GM18508 (cell line): ENCODE results near the gene INF2.

ENCODE experiments used
- ATAC-seq: cut with Tn5 transposase; IDR thresholded peaks from one replicate; pipeline ENCODE4 v1.9.1; 2021; ENCODE audit warnings: moderate number of reproducible peaks; ENCODE audit not compliant: insufficient read depth, unreplicated experiment

The INF2 gene

DNA sequence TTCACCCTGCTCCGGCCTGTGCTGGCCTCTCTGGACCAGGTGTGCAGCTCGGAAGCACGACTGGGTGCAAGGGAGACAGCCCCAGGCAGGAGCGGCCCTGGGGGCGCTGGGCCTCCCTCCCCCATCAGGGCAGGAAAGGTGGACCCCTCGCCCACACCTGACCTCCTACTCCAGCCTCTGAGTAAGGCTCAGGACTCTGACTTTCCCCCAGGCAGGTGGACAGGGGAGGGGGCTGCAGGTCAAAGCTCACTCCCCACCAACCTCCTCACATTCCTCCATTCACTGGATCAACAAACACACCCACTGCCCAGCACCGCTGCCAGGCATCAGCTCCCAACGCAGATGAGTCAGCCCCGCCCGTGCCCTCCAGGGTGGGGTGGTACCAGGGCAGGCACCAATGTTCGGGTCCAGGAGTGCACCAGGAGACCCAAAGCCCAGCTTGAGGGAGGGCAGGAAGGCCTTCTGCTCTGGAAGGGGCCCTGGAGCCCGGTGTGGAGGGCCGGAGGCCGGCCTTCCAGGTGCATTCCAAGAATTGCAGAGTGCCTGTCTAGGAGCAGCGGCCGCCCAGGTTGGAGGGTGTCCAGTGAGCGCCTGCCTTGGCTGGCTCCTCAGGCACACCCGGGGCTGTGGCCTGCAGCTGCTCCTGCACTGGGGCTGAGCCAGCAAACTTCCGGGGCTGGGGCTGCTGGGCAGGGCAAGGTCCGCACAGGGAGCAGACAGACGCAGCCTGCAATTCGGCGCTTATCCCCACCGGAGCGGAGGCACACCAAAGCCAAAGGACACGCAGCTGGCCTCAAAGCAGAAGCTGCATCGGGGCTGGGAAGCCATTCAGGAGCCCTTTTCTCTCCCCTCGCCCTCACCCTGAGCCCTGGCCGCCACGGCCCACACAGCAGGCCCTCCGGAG is 1.6 kb upstream of the INF2 start:
- no peak for ATAC-seq

DNA sequence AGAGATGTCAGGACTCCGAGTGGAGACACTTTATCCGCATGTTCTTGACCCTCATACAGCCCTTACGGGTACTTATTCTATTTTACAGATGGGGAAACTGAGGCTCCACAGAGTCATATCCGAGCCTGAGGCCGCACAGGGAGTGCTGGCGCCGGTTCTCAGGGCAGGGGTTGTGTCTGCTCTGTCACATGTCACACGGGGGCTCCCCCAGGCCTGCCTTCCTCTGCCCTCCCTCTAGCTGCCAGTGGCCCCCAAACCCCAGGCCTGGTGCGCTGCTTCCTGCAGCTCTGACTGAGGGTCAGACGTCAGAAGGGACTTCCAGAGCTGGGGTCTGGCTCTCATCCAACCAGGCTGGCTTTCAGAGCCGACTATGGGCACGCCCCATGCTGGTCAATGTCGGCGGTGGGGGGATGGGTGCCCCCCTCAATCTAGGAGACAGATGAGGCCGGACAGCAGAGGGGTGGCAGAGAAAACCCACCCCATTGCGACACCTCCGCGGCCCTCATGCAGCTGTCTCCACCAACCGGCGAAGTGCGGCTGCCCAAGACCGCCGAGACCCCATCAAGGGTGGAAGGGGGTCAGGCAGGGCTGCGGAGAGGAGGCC is 811 bp upstream of the INF2 start:
- ATAC-seq: no peak

DNA sequence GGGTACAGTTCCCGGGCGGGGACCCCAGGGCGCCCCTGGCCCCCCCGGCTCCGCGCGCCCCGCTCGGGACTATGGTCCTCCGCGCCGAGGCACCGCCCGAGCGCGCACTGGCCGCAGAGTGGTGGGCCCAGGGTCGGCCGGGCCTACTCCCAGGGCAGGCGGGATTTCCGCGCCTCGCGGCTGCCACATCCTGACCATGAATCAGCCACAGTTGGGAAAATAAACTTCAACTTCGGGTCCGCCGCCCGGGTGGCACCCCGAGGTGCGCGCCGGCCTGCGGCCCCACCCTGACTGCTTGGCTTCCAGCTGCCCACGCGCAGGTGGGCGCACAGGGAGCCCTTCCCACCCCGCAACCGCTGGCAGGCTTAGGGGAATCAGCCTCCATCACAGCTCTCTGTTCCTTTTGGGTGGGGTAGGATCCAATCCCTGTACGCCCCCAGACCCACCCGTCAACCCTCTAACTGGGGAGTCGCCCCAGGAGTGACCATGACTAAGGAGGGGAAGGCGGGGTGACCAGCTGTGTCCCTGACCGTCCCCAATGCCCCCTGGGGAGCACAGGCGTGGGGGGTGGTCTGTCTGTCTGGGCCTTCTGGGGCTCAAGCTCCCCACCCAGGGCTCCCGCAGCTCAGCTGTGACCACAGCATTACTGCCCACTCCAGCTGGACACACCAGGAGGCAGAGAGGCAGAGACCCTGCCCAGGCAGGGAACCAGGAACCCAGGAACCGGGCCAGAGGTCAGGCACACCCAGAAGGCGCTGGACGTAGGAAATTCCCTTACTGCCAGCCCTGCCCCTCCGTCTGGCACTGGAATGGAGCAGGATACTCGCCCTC is 678 bp downstream of the INF2 start:
- ATAC-seq: no peak

DNA sequence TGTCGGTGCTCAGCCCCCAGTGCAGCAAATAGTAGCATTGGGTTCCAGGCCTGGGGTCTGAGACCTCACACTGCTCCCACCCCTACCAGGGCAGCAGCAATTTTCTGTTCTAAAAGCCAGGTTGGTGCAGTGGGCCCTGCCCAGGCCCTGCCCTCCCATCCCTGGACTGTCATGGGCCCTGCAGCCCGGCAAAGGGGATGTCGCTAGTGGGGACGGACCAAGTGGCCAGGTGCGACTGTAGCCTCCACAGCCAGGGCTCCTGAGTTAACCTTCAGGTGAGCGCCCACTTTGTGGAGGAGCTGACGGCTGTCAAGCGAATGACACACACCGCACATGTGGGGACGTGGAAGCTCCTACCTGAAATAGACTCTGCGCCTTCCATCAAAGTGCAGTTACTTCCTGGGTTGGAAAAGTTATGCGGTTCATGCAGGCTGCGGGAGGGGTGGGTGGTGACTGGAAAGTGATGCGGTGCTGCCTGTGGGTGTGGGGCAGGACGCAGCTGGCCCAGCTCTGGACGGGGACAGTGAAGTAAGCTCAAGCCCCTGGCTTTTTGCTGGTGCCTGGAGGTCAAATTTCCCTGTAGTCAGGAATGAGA is 1.5 kb downstream of the INF2 start:
- ATAC-seq: no peak

DNA sequence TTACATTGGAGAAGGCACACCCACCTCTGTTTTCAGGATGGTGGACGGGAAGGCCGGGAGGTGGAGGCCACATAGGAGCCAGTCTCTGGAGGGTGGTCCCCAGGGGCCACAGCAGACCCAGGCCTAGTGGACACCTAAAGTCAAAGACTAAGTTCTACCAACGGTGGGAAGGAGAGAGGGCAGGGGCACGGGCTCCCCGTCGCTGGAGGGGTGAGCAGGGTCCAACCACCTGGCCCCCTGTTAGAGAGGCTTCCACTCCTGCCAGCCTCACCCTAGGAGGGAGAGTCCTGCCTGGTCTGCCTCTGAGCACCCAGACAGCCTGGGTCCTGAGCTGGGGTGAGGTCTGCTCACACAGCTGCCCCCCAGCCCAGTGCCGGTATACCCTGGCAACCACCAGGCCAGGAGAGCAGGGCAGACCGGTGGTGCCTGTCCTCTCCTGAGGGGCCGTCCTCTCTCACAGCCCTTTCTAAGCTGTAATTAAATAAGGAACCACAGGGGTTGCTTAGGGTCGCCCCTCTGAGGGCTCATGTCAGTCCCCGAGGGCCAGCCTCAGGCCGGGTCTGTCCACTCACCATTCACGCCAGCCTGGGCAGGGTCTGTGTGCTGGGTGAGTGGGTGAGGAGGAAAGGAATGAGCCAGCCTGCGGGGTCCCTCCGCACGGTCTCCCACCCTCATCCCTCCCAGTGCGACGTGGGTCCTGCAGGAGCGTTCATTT is 2.3 kb downstream of the INF2 start:
- ATAC-seq: no peak

DNA sequence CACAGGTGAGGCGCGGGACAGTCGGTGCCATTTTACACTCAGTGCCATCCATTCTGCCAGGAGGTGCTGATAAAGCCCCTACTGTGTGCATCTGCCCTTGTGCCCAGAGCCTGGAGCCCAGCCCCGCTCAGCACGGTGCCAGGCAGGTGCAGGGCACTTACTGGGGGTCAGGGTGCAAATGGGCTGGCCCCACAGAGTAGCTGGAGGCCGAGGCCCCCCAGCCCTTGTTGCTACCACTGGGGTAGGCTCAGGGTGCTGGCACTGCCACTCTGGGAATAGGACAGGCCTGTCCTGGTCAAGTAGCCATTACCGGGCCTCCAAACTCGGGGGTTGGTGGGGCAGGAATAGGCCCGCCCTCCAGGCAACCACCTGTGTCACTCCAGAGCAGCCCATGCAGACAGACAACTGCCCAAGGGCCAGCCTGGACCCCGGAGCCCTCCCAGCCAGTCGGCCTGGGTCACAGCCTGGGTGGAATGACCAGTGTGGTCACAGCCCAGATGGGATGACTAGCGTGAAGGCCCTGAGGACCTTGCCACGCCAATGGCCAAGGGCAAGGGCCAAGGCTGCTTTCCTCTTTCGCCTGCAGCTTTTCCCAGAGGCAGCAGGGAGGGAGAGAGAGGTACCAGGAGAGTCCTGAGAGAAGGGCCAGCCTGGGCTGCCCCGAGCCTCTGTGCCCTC is 3.0 kb downstream of the INF2 start:
- no peak for ATAC-seq

DNA sequence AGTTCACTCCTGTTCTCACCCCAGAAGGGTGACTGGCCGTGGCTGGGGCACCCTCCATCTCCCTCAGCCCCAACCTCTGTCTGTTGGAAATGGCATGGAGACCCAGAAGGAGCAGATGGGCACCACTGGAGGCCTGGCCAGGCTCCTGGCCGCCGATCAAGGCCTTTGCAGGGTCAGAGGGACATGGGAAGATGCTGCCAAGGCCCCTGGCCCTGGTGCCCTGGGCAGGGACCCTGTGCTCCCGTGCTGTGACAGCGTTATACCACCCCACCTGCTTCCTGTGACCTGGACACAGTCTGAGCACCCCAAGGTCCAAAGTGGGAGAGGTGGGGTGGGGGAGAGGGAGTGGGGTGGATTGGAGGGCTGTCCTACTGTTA is 3.5 kb downstream of the INF2 start:
- no peak for ATAC-seq

DNA sequence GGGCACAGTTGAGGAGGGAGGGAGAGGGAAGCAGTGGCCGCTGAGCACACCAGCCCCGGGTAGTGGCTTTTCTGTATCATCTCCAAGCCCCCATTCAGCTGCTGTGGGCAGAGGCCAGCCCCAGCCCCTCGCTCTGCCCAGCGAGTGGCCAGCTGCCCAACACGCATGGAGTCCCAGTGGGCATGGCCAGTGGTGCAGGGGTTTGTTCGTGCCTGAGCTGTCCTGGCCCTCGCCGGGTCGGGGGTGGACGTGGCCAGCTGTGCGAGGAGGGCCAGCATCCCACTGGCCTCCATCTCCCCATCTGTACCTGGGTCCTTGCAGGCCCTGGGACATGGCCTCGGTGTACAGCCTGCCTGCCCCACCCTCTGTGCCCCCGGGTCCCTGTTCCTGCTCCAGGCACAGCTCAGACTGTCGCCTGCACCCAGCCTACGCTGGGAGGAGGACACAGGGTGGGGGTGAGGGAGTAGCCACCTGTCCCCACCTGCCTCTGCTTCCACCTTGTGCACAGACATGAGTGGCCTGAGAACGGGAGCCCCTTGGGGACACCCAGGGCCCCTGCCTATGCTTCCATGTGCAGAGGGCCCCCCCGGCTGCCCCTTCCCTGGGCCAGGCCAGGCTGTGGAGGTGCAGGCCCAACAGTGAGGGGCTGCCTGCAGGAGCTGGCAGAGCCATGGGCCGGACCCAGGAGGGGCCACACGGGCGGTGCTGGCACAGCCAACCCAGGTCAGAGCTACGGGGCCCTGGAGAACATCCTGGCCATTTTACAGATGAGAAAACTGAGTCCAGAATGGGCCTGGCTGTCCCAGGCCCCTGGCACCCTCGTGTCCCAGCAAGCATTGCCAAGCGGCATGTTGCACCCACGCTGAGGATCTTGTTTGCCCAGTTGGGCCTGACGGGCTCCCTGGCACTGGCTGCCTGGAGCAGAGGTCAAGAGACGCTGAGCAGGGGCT is 4.3 kb downstream of the INF2 start:
- ATAC-seq: no peak

DNA sequence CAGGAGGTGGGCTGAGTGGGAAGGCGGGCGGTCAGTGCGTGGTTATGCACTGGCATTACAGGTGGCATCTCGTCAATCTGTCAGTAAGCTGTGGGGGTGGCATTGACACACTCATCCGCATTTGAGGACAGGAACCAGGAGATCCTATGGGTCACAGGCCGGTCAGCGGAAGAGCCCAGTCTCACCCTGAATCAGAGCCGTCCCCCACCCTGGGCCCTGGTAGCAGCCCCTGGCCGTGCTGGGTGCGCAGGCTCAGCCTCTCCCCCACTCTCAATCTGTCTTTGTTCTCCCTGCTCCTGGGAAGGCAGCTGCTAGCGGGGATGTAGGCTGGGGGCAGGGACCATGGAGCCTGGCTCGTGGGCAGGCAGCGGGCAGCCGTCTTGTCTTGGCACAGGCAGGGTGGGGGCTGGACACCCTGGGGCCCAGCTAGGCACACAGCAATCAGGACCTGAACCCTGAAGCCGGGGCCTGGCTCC is 5.1 kb downstream of the INF2 start:
- no peak for ATAC-seq

DNA sequence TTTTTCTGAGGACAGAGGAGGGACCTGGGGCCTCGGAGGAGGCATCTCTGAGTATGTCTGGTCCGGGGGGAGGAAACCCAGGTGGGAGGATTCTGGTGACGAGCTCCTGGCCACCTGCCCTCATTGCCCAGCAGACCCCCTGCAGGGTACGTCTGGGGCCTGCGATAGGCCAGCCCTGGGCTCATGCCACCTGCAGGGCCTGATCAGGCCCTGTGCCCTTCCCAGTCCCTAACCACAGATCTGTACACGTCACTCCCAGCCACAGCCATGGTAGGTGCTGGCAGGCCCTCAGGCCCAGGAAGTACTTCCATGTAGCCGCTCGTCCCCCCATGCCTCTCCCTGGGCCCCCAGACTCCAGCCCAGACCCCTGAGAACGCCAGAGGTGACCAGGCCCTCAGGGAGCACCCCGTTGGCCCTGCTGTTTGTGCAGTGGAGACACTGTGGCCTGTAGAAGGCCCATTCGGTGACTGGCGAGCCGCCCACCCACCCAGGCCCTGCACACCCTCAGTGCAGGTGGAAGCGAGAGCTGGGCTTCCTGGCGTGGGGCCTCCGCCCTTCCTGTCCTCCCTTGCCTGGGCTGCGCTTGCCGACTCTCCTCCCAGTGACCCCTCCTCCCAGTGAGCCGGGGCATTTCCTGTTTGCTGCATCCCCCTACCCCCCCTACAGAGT is 5.7 kb downstream of the INF2 start:
- no peak for ATAC-seq

DNA sequence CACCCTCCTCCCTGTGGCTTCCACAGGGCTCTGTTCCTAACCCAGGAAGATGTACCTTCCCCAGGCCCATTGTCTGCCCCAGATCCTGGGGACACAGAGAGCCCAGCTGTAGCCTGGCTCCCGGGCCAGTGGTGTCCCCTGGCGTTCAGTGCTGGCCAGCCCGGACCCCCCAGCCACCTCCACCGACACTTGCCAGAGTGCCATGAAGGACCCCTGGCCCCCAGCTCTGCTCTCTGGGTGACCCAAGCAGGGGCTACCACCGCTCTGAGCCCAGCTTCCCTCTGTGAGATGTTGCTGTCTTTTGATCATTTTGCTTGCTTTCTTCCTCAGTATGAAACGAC is 6.2 kb downstream of the INF2 start:
- ATAC-seq: no peak

DNA sequence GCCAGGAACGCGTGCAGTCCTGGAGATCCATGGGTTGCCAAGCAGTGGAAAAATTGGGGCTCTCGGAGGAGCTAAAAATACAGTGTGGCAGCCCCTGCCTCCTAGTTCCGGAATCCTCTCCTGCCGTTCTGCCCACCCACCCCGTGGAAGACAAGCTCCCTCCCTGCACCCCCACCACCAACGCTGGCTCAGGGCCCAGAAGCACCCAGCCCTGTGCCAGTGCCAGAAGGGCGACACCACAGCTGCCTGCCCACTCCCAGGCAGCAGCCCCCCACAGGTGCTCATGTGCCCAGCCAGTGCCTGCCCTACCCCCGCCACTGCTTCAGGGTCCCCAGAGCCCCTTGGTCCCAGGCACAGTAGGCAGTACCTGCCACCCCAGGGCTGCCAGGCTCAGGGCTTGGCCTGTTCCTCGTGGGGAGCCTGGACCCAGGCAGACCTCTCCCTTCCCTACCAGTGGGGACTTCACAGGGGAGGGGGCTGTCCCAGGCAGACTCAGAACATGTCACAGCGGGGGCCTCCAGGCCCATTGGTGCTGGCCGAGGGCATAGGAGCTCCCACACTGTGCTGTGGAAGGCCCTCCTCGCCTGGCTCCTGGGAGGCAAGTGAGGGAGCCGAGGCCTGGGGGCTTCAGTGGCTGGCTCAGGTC is 7.4 kb downstream of the INF2 start:
- no peak for ATAC-seq

DNA sequence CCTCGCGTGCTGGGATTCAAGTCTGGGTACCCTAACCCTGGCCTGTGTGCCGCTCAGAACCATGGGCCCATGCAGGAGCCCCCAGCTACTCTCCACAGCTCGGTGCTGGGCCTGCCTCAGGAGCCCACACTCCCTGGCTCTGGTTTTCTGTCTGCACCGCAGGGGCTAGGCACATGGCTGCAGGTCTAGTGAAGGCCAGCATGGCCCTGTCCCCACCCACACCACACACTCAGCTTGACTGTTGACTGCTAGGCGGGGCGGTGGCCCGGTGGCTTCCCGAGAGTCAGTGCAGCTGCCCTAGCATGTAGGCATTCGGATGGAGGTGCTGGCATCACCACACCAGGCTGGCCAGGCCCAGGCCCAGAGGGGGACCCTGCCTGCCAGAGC is 7.9 kb downstream of the INF2 start:
- ATAC-seq: no peak

DNA sequence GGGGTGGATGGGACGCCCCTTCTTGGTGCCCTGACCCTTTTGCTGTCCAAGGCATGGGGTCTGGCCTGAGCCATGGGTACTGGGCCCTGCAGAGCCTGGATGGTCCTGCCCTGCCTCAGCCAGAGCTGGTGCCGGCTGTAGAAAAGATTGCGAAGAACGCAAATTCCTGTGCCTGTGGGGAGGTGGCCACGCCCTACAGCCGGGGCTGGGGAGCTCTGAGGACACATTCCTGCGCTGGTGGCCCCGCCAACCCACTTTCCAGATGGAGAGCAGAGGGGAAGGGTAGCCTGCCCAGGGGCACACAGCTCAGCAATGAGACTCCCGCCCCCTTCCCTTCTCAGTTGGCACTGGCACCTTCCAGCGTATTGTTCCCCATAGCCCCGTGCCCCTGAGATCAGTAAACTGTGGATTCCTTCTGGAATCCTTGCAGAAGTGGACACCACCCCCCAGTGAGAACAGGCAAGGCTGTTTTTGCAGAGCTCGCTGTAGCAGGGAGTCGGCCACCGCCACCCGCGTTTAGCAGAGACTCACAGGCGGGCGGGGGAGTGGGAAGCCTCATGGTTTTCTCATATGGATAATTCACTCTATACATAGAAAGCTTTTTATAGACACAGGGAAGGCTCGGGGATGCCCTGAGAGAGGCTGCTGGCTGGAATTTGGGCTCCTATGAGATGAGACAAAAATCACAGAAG is 8.6 kb downstream of the INF2 start:
- ATAC-seq: no peak

DNA sequence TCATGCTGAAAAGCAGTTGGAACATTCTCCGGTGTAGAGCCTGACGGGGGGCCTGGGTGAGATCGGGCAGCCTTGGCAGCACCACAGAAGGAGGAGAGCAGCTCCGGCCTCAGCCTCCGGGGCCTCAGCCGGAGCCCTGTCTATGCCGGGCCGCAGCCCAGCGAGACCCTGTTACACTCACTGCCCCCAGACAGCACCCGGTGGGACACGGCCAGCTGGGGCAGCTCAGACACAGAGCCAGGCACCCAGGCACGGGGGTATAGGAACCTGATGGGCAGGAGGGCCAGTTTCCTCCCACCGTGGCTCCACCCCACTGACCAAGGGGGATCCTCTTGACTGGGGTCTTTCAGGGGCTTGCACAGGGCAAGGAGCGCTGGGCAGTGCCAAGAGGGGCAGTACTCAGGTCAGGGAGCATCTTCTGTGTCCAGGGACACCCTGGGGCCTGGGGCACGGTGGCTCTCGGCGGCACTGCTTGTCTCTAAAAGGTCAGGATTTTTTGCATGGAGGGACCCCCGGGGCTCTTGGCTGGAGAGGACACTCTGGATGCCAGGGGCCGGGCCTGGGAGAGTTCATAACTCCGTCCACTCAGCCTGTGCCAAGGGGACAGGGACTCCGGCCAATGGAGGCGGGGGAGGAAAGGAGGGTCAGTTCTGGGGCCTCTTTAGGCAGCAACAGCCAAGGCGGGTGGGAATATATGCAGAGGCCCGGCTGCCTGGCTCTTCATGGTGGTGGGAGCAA is 9.4 kb downstream of the INF2 start:
- ATAC-seq: no peak

DNA sequence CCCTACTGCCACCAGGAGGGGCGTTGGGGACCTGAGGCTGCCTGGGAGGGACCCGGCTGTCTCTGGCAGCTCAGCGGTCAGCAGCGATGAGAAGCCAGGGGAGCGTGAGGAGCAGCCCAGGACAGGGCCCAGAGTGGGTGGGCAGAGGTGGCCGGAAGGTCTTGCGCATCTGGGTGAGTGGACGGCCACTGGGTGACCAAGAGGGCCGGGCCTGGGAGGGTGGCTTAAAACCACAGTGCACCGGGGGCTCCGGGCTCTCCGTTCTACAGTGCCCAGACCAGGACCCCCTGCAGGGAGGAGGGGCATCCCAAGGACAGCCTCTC is 10.0 kb downstream of the INF2 start:
- no peak for ATAC-seq
